ENCODE results near the gene OR5F1.

OR5F1 gene

GRCh38 chr11:55994525-55994924 lies at the start of gene OR5F1:
TSS of gene OR5F1 (minus strand) at chr11:55994625. CDS start at chr11:55994625, 0 bp downstream.
- Histone ChIP-seq H3K27me3 (ENCODE audit: insufficient read depth, low read length) (no peaks in the 10 kb centered on the region), H3K4me3 (ENCODE audit: low read depth, low read length) (no peak within 1 kb of the TSS), H3K4me1 (ENCODE audit: control insufficient read depth, insufficient read depth, low read length, unreplicated experiment) (no peaks in the 10 kb centered on the region), H2AFZ (ENCODE audit: low read length, unreplicated experiment) (no peak within 1 kb of the TSS), H3K27ac (ENCODE audit: low read depth, low read length) (no peak within 1 kb of the TSS), H3K79me2 (ENCODE audit: control insufficient read depth, insufficient read depth, low read length, unreplicated experiment) (no peaks in the 10 kb centered on the region), H3K36me3 (ENCODE audit: insufficient read depth, low read length) (no peaks in the 10 kb centered on the region)

GRCh38 chr11:56027354-56027753 lies 32.9 kb upstream of the OR5F1 start, which contains the start of gene OR5AS1:
TSS of gene OR5AS1 (plus strand) at chr11:56027654. CDS start at chr11:56030419, 2,765 bp downstream.
- Histone ChIP-seq H3K27ac (ENCODE audit: low read depth, low read length) (no peak within 1 kb of the TSS), H3K36me3 (ENCODE audit: insufficient read depth, low read length) (no peaks in the 10 kb centered on the region), H3K4me3 (ENCODE audit: low read depth, low read length) (no peak within 1 kb of the TSS), H3K4me1 (ENCODE audit: control insufficient read depth, insufficient read depth, low read length, unreplicated experiment) (no peaks in the 10 kb centered on the region), H2AFZ (ENCODE audit: low read length, unreplicated experiment) (no peak within 1 kb of the TSS), H3K27me3 (ENCODE audit: insufficient read depth, low read length) (no peaks in the 10 kb centered on the region), H3K79me2 (ENCODE audit: control insufficient read depth, insufficient read depth, low read length, unreplicated experiment) (no peaks in the 10 kb centered on the region)

- Histone ChIP-seq H3K36me3 (ENCODE audit: insufficient read depth, low read length) (no peaks in the 10 kb centered on the region), H3K27ac (ENCODE audit: low read depth, low read length) (no peak overlapping the region), H3K27me3 (ENCODE audit: insufficient read depth, low read length) (no peaks in the 10 kb centered on the region), H3K79me2 (ENCODE audit: control insufficient read depth, insufficient read depth, low read length, unreplicated experiment) (no peaks in the 10 kb centered on the region), H2AFZ (ENCODE audit: low read length, unreplicated experiment) (no peak overlapping the region), H3K4me1 (ENCODE audit: control insufficient read depth, insufficient read depth, low read length, unreplicated experiment) (no peaks in the 10 kb centered on the region), H3K4me3 (ENCODE audit: low read depth, low read length) (no peak overlapping the region)
Observed at GRCh38 chr11:56013805-56014204, 19.4 kb upstream of the OR5F1 start.

DNA sequence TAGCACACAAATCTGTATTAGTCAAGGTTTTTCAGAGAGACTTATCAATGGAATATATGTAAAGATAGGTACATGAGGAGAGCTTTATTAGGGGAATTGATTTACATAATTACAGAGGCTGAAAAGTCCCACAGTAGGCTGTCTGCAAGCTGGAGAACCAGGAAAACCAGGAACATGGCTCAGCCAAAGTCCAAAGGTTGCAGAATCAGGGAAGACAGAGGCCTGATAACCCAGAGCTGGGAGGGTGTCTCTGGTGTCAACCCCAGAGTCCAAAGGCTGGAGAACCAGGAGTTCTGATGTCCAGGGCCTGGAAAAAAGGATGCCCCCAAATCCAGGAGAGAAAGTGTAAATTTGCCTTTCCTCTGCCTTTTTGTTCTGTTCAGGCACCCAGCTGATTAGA lies 16.3 kb upstream of the OR5F1 start:
- H3K4me3 ChIP-seq (ENCODE audit: low read depth, low read length), result no peak overlapping the region

GRCh38 chr11:55970935-55971334 lies 23.5 kb downstream of the OR5F1 start:
- Histone ChIP-seq H3K4me3 (ENCODE audit: low read depth, low read length) (no peak overlapping the region), H3K27ac (ENCODE audit: low read depth, low read length) (no peak overlapping the region), H3K4me1 (ENCODE audit: control insufficient read depth, insufficient read depth, low read length, unreplicated experiment) (no peaks in the 10 kb centered on the region), H3K36me3 (ENCODE audit: insufficient read depth, low read length) (no peaks in the 10 kb centered on the region), H3K27me3 (ENCODE audit: insufficient read depth, low read length) (no peaks in the 10 kb centered on the region), H3K79me2 (ENCODE audit: control insufficient read depth, insufficient read depth, low read length, unreplicated experiment) (no peaks in the 10 kb centered on the region), H2AFZ (ENCODE audit: low read length, unreplicated experiment) (no peak overlapping the region)

More for the DNA sequence above, 16.3 kb upstream of the OR5F1 start:
- H3K27me3 ChIP-seq (ENCODE audit: insufficient read depth, low read length), result no peaks in the 10 kb centered on the region
- no peak overlapping the region for H3K27ac ChIP-seq (ENCODE audit: low read depth, low read length)
- no peaks in the 10 kb centered on the region for H3K79me2 ChIP-seq (ENCODE audit: control insufficient read depth, insufficient read depth, low read length, unreplicated experiment)
- no peak overlapping the region for H2AFZ ChIP-seq (ENCODE audit: low read length, unreplicated experiment)
- no peaks in the 10 kb centered on the region for H3K36me3 ChIP-seq (ENCODE audit: insufficient read depth, low read length)
- H3K4me1 ChIP-seq (ENCODE audit: control insufficient read depth, insufficient read depth, low read length, unreplicated experiment), result no peaks in the 10 kb centered on the region

- H3K27me3 ChIP-seq (ENCODE audit: insufficient read depth, low read length), result no peaks in the 10 kb centered on the region
- H3K36me3 ChIP-seq (ENCODE audit: insufficient read depth, low read length), result no peaks in the 10 kb centered on the region
- H3K79me2 ChIP-seq (ENCODE audit: control insufficient read depth, insufficient read depth, low read length, unreplicated experiment), result no peaks in the 10 kb centered on the region
- H3K27ac ChIP-seq (ENCODE audit: low read depth, low read length), result no peak within 1 kb of the TSS
- no peak within 1 kb of the TSS for H3K4me3 ChIP-seq (ENCODE audit: low read depth, low read length)
- H2AFZ ChIP-seq (ENCODE audit: low read length, unreplicated experiment), result no peak within 1 kb of the TSS
- no peaks in the 10 kb centered on the region for H3K4me1 ChIP-seq (ENCODE audit: control insufficient read depth, insufficient read depth, low read length, unreplicated experiment)
Observed at GRCh38 chr11:55969845-55970244, 24.6 kb downstream of the OR5F1 start, which contains the start of gene OR10AG1. TSS of gene OR10AG1 (minus strand) at chr11:55969945. CDS start at chr11:55969907, 38 bp downstream.

- H3K4me1 ChIP-seq (ENCODE audit: control insufficient read depth, insufficient read depth, low read length, unreplicated experiment), result no peaks in the 10 kb centered on the region
- no peaks in the 10 kb centered on the region for H3K79me2 ChIP-seq (ENCODE audit: control insufficient read depth, insufficient read depth, low read length, unreplicated experiment)
- no peak overlapping the region for H2AFZ ChIP-seq (ENCODE audit: low read length, unreplicated experiment)
- H3K27ac ChIP-seq (ENCODE audit: low read depth, low read length), result no peak overlapping the region
- H3K27me3 ChIP-seq (ENCODE audit: insufficient read depth, low read length), result no peaks in the 10 kb centered on the region
- H3K36me3 ChIP-seq (ENCODE audit: insufficient read depth, low read length), result no peaks in the 10 kb centered on the region
- H3K4me3 ChIP-seq (ENCODE audit: low read depth, low read length), result no peak overlapping the region
Observed at GRCh38 chr11:55967914-55968313, 26.5 kb downstream of the OR5F1 start.

- H3K36me3 ChIP-seq (ENCODE audit: insufficient read depth, low read length), result no peaks in the 10 kb centered on the region
- H2AFZ ChIP-seq (ENCODE audit: low read length, unreplicated experiment), result no peak overlapping the region
- no peak overlapping the region for H3K4me3 ChIP-seq (ENCODE audit: low read depth, low read length)
- no peaks in the 10 kb centered on the region for H3K27me3 ChIP-seq (ENCODE audit: insufficient read depth, low read length)
- no peaks in the 10 kb centered on the region for H3K79me2 ChIP-seq (ENCODE audit: control insufficient read depth, insufficient read depth, low read length, unreplicated experiment)
- H3K4me1 ChIP-seq (ENCODE audit: control insufficient read depth, insufficient read depth, low read length, unreplicated experiment), result no peaks in the 10 kb centered on the region
- H3K27ac ChIP-seq (ENCODE audit: low read depth, low read length), result no peak overlapping the region
Observed at GRCh38 chr11:55966391-55966790, 28.0 kb downstream of the OR5F1 start.

DNA sequence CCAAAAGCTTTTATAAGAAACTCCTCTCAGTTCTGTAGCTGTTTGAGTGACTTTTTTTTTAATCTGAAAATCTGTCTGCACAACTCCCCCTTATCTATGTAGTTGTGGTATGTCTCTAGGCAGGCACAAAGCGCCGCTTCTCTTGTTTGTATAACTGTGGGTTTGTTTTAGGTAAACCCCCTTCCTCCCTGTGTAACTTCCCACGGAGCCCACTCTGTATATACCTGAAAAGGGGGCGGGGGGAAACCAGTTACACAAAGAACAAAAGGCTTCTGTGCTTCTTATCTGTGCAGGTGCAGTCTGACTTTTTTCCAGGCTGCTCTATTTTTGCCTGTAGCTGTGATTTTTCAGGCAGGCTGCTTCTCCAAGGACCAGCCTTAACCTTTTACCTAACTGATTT lies 37.9 kb downstream of the OR5F1 start:
- no peaks in the 10 kb centered on the region for H3K27me3 ChIP-seq (ENCODE audit: insufficient read depth, low read length)
- H3K4me1 ChIP-seq (ENCODE audit: control insufficient read depth, insufficient read depth, low read length, unreplicated experiment), result no peaks in the 10 kb centered on the region
- no peaks in the 10 kb centered on the region for H3K79me2 ChIP-seq (ENCODE audit: control insufficient read depth, insufficient read depth, low read length, unreplicated experiment)
- H3K36me3 ChIP-seq (ENCODE audit: insufficient read depth, low read length), result no peaks in the 10 kb centered on the region
- H2AFZ ChIP-seq (ENCODE audit: low read length, unreplicated experiment), result no peak overlapping the region
- no peak overlapping the region for H3K4me3 ChIP-seq (ENCODE audit: low read depth, low read length)
- no peak overlapping the region for H3K27ac ChIP-seq (ENCODE audit: low read depth, low read length)

DNA sequence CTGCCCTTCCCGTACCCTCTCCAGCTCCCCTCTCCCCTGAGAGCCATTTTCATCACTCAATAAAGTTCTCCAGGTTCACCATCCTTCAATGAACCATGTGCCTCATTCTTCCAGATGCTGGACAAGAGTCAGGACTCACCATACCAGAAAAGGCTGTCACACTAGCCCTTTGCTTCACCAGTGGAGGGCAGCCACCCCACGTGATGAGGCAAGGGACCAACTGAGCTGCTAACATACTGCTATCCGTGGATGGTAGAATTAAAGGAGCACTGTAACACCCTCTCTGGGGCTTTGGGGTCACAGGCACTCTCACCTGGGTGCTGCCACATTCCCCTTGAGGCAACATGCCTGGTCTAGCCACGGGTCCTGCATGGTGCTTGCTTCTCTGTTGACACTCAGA lies 45.1 kb downstream of the OR5F1 start:
- Histone ChIP-seq H3K27ac (ENCODE audit: low read depth, low read length) (no peak overlapping the region), H3K4me1 (ENCODE audit: control insufficient read depth, insufficient read depth, low read length, unreplicated experiment) (no peaks in the 10 kb centered on the region), H3K4me3 (ENCODE audit: low read depth, low read length) (no peak overlapping the region), H3K79me2 (ENCODE audit: control insufficient read depth, insufficient read depth, low read length, unreplicated experiment) (no peaks in the 10 kb centered on the region), H2AFZ (ENCODE audit: low read length, unreplicated experiment) (no peak overlapping the region), H3K36me3 (ENCODE audit: insufficient read depth, low read length) (no peaks in the 10 kb centered on the region), H3K27me3 (ENCODE audit: insufficient read depth, low read length) (no peaks in the 10 kb centered on the region)
